Measurements from ENCODE around the gene IQCN. TPM values are rescaled to one million over a fixed set of nuclear protein-coding genes. Genes with fewer than 3 reads are reported as not detected.

The IQCN gene
- total and polyA plus RNA-seq, 2 of the 4 experiments (the other 2 are of a cell fraction), result 0.18 to 0.67 TPM

GRCh38 chr19:18263324-18264136 is 10.7 kb downstream of the IQCN start:
- Histone ChIP-seq H3K27me3 (ENCODE audit: control insufficient read depth, insufficient read depth, low read length) (no peaks in the 10 kb centered on the region), H3K18ac (ENCODE audit: low read depth, low read length) (no peak overlapping the region), H4K8ac (ENCODE audit: low read depth in 2 of 2, low read length in 2 of 2) (no peak overlapping the region), H2AK9ac (replicated peaks; ENCODE audit: low read depth, low read length, poor library complexity) (peak overlapping the region; percentile 58), H4K5ac (ENCODE audit: low read depth, low read length) (no peak overlapping the region), H3K23ac (ENCODE audit: low read depth, low read length) (no peak overlapping the region), H2AK5ac (ENCODE audit: low read depth, low read length) (no peak overlapping the region), H2BK120ac (ENCODE audit: low read depth, low read length) (no peak overlapping the region), H3K79me1 (ENCODE audit: low read depth in 1 of 2, low read length in 2 of 2) (no peaks in the 10 kb centered on the region), H3K9me1 (ENCODE audit: insufficient read depth, low read length) (peaks cover 3% of the 10 kb centered on the region; the same call in 1 of the 2 replicates), H3K56ac (ENCODE audit: extremely low read depth, insufficient read depth, low read length) (no peak overlapping the region), H3K4me2 (ENCODE audit: low read depth, low read length) (no peak overlapping the region), H3K9me3 (ENCODE audit: control insufficient read depth, insufficient read depth, low read length) (no peaks in the 10 kb centered on the region), H3K9ac (ENCODE audit: low read depth, low read length) (no peak overlapping the region), H3K4ac (ENCODE audit: low read depth, low read length) (no peak overlapping the region), H2AFZ (replicated peaks; ENCODE audit: low read length, poor library complexity) (no peak overlapping the region), H4K91ac (ENCODE audit: insufficient read depth, low read depth, low read length) (no peak overlapping the region), H2BK15ac (ENCODE audit: low read depth, low read length) (no peak overlapping the region), H3K27ac (ENCODE audit: insufficient read depth, low read length) (no peak overlapping the region), H2BK5ac (ENCODE audit: low read depth, low read length, poor library complexity, severe bottlenecking) (no peak overlapping the region), H3K4me3 (ENCODE audit: insufficient read depth, low read depth, low read length) (no peak overlapping the region), H3K14ac (replicated peaks; ENCODE audit: low read depth, low read length) (no peak overlapping the region), H3K4me1 (ENCODE audit: control insufficient read depth, insufficient read depth, low read length) (no peaks in the 10 kb centered on the region), H2BK20ac (ENCODE audit: low read depth, low read length) (no peak overlapping the region), H4K20me1 (ENCODE audit: insufficient read depth, low read length) (peaks cover 4% of the 10 kb centered on the region; the same call in 1 of the 2 replicates), H3K36me3 (ENCODE audit: control insufficient read depth, insufficient read depth, low read length) (peaks cover 33% of the 10 kb centered on the region)
- ChIA-PET CTCF (interaction anchor here (1.6 kb wide), 1 partner anchor 16 kb away, joined by 5 read pairs; no protein-coding TSS in a partner anchor), POLR2A (ENCODE audit: unreplicated experiment) (no interaction called here)
- 66% methylated on average over 8 of the region's 16 CpGs; no CpG with 5 or more reads in 1 of the 2 experiments for WGBS, 2 experiments (ENCODE audit: extremely low coverage in 2 of 2, insufficient read length in 1 of 2)
- ATAC-seq (ENCODE audit: low read depth) (no peak), DNase-seq (no peak)
- TF ChIP-seq FOS (IDR thresholded peaks at IDR 0.05; ENCODE audit: low read depth, low read length), result no peak
- no peak for TF ChIP-seq MXI1 (IDR thresholded peaks at IDR 0.05; ENCODE audit: borderline replicate concordance, low read depth, low read length)
- no peak for TF ChIP-seq USF2 (IDR thresholded peaks at IDR 0.05; ENCODE audit: low read depth, low read length)
- TF ChIP-seq RFX5 (IDR thresholded peaks at IDR 0.05; ENCODE audit: low read depth, low read length), result no peak
- no peak for TF ChIP-seq BHLHE40 (IDR thresholded peaks at IDR 0.05; ENCODE audit: low read depth, low read length)
- no peak for TF ChIP-seq SMC3 (IDR thresholded peaks at IDR 0.05; ENCODE audit: low read depth, low read length)
- TF ChIP-seq MAFK (IDR thresholded peaks at IDR 0.05; ENCODE audit: low read depth, low read length), result no peak
- TF ChIP-seq RCOR1 (IDR thresholded peaks at IDR 0.05; ENCODE audit: insufficient replicate concordance, low read length), result no peak
- no peak for TF ChIP-seq RAD21 (IDR thresholded peaks at IDR 0.05; ENCODE audit: low read length)
- TF ChIP-seq NFE2L2 (IDR thresholded peaks at IDR 0.05; ENCODE audit: low read depth, low read length), result no peak
- no peak for TF ChIP-seq CEBPB (IDR thresholded peaks at IDR 0.05; ENCODE audit: low read depth, low read length)
- TF ChIP-seq MAZ (IDR thresholded peaks at IDR 0.05; ENCODE audit: borderline replicate concordance, low read depth, low read length), result no peak
- intact Hi-C loops (cut with micrococcal nuclease) (no loop called here), in situ Hi-C loops (cut with MboI; ENCODE audit: low sequenced_read_pairs) (no loop called here), dilution Hi-C loops (cut with HindIII; ENCODE audit: low sequenced_read_pairs, unreplicated experiment) (no loop called here)
- no TSS peak for BruUV-seq (replicated peaks)

Measured in IMR-90 (cell line).